ENCODE measurements around the gene KCNG4.

KCNG4 gene

GRCh38 chr16:84253173-84253572 is 13.4 kb upstream of the KCNG4 start:
- in situ Hi-C loops (cut with HindIII; ENCODE audit: low pct_ligation_motif_present, low sequenced_read_pairs), result no loop called here

DNA sequence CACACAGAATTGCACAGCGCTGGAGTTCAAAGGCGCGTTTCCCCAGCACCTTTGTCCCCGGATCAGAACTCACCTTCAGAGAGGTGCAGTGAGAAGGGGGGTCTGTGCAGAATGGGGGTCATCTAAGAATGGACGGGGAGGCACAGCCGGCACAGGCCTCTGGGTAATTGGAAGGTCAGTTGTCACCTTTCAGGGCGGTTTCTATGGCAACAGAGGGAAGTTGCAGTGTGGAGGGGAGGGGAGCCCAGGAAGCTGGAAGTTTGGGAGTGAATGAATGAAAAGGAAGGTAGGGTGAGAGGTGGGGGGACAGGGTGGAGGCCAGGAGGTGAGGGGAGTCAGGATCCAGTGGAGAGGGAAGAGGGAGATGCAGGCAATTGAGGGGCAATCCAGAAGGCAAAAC is 12.4 kb upstream of the KCNG4 start:
- Histone ChIP-seq H3K27me3 (replicated peaks) (peaks cover 6% of the 10 kb centered on the region), H3K36me3 (replicated peaks) (no peaks in the 10 kb centered on the region), H3K4me3 (ENCODE audit: low read depth, low read length) (no peak overlapping the region), H3K27ac (no peak overlapping the region)
- in situ Hi-C loops (cut with HindIII; ENCODE audit: low pct_ligation_motif_present, low sequenced_read_pairs), result no loop called here
- no peak for DNase-seq
- TF ChIP-seq, protein P1, sequence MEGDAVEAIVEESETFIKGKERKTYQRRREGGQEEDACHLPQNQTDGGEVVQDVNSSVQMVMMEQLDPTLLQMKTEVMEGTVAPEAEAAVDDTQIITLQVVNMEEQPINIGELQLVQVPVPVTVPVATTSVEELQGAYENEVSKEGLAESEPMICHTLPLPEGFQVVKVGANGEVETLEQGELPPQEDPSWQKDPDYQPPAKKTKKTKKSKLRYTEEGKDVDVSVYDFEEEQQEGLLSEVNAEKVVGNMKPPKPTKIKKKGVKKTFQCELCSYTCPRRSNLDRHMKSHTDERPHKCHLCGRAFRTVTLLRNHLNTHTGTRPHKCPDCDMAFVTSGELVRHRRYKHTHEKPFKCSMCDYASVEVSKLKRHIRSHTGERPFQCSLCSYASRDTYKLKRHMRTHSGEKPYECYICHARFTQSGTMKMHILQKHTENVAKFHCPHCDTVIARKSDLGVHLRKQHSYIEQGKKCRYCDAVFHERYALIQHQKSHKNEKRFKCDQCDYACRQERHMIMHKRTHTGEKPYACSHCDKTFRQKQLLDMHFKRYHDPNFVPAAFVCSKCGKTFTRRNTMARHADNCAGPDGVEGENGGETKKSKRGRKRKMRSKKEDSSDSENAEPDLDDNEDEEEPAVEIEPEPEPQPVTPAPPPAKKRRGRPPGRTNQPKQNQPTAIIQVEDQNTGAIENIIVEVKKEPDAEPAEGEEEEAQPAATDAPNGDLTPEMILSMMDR (IDR thresholded peaks at IDR 0.05; ENCODE audit: low read depth, low read length, missing control alignments), result no peak

More at GRCh38 chr16:84253173-84253572, 13.4 kb upstream of the KCNG4 start:
- Histone ChIP-seq H3K36me3 (replicated peaks) (no peaks in the 10 kb centered on the region), H3K27ac (no peak overlapping the region), H3K27me3 (replicated peaks) (peaks cover 6% of the 10 kb centered on the region), H3K4me3 (ENCODE audit: low read depth, low read length) (no peak overlapping the region)
- TF ChIP-seq, protein P1 (IDR thresholded peaks at IDR 0.05; ENCODE audit: low read depth, low read length, missing control alignments), result no peak
- DNase-seq, result no peak

- Histone ChIP-seq H3K36me3 (replicated peaks) (no peaks in the 10 kb centered on the region), H3K27me3 (replicated peaks) (peaks cover 2% of the 10 kb centered on the region), H3K4me3 (ENCODE audit: low read depth, low read length) (no peak overlapping the region), H3K27ac (no peak overlapping the region)
- in situ Hi-C loops (cut with HindIII; ENCODE audit: low pct_ligation_motif_present, low sequenced_read_pairs), result no loop called here
- TF ChIP-seq, protein P1 (IDR thresholded peaks at IDR 0.05; ENCODE audit: low read depth, low read length, missing control alignments), result no peak
- no peak for DNase-seq
Measured at GRCh38 chr16:84247844-84248243, 8.0 kb upstream of the KCNG4 start.

DNA sequence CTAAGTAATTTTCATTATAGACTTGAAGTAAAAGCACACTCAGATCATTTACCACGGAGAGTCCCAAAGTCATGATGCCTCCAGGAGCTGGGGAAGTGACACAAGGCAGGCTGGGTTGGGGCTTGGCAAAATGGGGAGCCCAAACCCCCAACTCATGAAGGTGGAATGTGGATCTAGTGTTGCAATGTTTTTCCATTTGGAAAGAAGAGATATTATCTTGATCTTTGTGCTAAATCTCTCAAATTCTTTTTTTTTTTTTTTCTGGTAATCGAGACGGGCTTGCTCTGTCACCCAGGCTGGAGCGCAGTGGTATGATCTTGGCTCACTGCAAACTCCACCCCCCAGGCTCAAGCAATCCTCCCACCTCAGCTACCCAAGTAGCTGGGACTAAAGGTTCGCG is 7.5 kb upstream of the KCNG4 start:
- H3K27me3 ChIP-seq (replicated peaks), result peaks cover 2% of the 10 kb centered on the region
- no peak for DNase-seq
- H3K36me3 ChIP-seq (replicated peaks), result no peaks in the 10 kb centered on the region
- in situ Hi-C loops (cut with HindIII; ENCODE audit: low pct_ligation_motif_present, low sequenced_read_pairs), result no loop called here
- TF ChIP-seq, protein P1 (IDR thresholded peaks at IDR 0.05; ENCODE audit: low read depth, low read length, missing control alignments), result no peak
- no peak overlapping the region for H3K27ac ChIP-seq
- no peak overlapping the region for H3K4me3 ChIP-seq (ENCODE audit: low read depth, low read length)

DNA sequence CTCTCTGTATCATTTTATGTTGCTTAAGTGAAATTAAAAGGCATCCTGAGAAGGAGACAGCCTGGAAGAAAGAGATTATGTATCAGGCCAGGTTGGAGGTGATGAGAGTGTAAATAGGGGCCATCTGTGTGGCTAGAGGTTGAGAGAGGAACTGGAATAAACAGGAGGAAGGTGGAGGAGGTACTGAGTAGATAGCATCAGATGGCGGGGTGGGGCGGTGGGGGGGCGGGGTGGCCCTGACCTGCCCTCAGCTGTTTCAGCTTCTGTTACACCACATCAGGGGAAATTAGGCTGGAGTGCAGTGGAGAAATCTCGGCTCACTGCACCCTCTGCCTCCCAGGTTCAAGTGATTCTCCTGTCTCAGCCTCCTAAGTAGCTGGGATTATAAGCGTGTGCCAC is 6.9 kb upstream of the KCNG4 start:
- DNase-seq, result no peak
- TF ChIP-seq, protein P1 (IDR thresholded peaks at IDR 0.05; ENCODE audit: low read depth, low read length, missing control alignments), result no peak
- Histone ChIP-seq H3K4me3 (ENCODE audit: low read depth, low read length) (no peak overlapping the region), H3K27ac (no peak overlapping the region), H3K27me3 (replicated peaks) (peaks cover 2% of the 10 kb centered on the region), H3K36me3 (replicated peaks) (no peaks in the 10 kb centered on the region)
- in situ Hi-C loops (cut with HindIII; ENCODE audit: low pct_ligation_motif_present, low sequenced_read_pairs), result no loop called here

- no peak overlapping the region for H3K4me3 ChIP-seq (ENCODE audit: low read depth, low read length)
- H3K27me3 ChIP-seq (replicated peaks), result peaks cover 2% of the 10 kb centered on the region
- H3K27ac ChIP-seq, result no peak overlapping the region
- H3K36me3 ChIP-seq (replicated peaks), result no peaks in the 10 kb centered on the region
- TF ChIP-seq, protein P1 (IDR thresholded peaks at IDR 0.05; ENCODE audit: low read depth, low read length, missing control alignments), result no peak
- no peak for DNase-seq
- in situ Hi-C loops (cut with HindIII; ENCODE audit: low pct_ligation_motif_present, low sequenced_read_pairs), result no loop called here
Measured at GRCh38 chr16:84245956-84246678, 6.3 kb upstream of the KCNG4 start.

Measured in brain microvascular endothelial cell (primary cell).